ENCODE results near the gene LRP1. TPM values are rescaled to one million over a fixed set of nuclear protein-coding genes. Genes with fewer than 3 reads are reported as not detected.

LRP1 gene
- total RNA-seq, 1 donor from 2014 or later: 708 TPM

- intact Hi-C loops (cut with DNase I): loop anchor here (2.0 kb wide), 1 partner anchor 24 kb away; no protein-coding TSS in a partner anchor
- Histone ChIP-seq H3K36me3 (peaks cover 49 to 63% of the 10 kb centered on the region in 2 donors), H3K9me3 (no peaks in the 10 kb centered on the region), H3K4me1 (peaks cover 26 to 47% of the 10 kb centered on the region in 2 donors), H3K27ac (peak overlapping the region; percentile 83 to 87), H3K4me3 (peak overlapping the region in 1 of 2 donors; percentile 33), H3K27me3 (no peaks in the 10 kb centered on the region)
- TF ChIP-seq, protein P1, sequence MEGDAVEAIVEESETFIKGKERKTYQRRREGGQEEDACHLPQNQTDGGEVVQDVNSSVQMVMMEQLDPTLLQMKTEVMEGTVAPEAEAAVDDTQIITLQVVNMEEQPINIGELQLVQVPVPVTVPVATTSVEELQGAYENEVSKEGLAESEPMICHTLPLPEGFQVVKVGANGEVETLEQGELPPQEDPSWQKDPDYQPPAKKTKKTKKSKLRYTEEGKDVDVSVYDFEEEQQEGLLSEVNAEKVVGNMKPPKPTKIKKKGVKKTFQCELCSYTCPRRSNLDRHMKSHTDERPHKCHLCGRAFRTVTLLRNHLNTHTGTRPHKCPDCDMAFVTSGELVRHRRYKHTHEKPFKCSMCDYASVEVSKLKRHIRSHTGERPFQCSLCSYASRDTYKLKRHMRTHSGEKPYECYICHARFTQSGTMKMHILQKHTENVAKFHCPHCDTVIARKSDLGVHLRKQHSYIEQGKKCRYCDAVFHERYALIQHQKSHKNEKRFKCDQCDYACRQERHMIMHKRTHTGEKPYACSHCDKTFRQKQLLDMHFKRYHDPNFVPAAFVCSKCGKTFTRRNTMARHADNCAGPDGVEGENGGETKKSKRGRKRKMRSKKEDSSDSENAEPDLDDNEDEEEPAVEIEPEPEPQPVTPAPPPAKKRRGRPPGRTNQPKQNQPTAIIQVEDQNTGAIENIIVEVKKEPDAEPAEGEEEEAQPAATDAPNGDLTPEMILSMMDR (IDR thresholded peaks at IDR 0.05): no peak
- DNase-seq (ENCODE audit: low spot score in 2 of 2): no peak
Measured at GRCh38 chr12:57092876-57093414, 35.3 kb upstream of the LRP1 start.

GRCh38 chr12:57093415-57094207, 34.7 kb upstream of the LRP1 start:
- DNase-seq (ENCODE audit: low spot score in 2 of 2): peak in 1 of 2 donors; percentile 90
- Histone ChIP-seq H3K9me3 (no peaks in the 10 kb centered on the region), H3K27me3 (no peaks in the 10 kb centered on the region), H3K36me3 (peaks cover 56 to 69% of the 10 kb centered on the region in 2 donors), H3K4me1 (peaks cover 26 to 43% of the 10 kb centered on the region in 2 donors), H3K27ac (peak overlapping the region; percentile 83 to 87), H3K4me3 (peak overlapping the region in 1 of 2 donors; percentile 33)
- TF ChIP-seq, protein P1 (IDR thresholded peaks at IDR 0.05): peak; percentile 45 to 56 (median 46)
- intact Hi-C loops (cut with DNase I): loop anchor here (2.0 kb wide), 1 partner anchor 25 kb away; no protein-coding TSS in a partner anchor

DNA sequence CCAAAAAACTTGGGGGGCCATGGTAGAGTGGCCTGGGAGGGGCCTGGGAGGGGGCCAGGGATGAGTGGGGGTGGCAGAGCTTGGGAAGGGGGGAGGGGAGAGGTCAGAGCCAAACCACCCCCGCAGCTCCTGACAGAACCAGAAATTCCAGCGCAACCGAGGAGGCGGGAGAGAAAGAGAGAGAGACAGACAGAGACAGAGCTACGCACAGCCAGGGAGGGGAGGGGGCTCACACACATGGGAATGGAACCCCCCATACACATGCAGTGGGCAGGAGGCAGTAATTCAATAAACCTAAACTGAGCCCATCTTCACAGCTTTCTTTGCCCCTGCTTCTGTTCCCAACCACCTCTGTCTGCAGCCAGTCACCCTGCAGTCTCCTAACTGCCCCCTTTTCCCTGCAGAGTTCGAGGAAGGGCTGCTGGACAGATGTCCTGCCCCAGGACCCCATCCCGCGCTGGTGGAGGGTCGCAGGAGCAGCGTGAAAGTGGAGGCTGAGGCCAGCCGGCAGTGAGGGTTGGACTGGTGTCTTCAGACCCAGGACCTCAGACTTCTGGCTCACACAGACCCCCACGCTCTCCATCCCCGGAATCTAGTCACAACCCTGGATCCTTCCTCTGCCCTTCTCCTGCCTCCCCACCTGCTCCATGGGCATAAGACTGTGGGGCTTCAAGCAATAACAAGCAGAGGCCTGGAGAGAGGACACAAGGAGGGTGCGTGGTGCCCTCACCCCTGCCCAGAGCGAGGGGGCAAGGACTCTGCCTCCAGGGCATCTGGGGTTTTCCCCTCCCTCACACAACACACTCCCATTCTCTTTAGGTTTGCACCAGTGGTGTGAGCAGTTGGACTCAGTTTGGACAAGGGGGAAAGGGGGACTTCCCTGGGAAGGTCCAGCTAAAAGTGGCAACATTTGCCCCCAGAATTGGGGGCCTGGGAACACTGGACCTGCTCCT, 33.8 kb upstream of the LRP1 start:
- Histone ChIP-seq H3K4me3 (peak overlapping the region in 1 of 2 donors; percentile 33), H3K4me1 (peaks cover 26 to 43% of the 10 kb centered on the region in 2 donors), H3K36me3 (peaks cover 65 to 77% of the 10 kb centered on the region in 2 donors), H3K27ac (peak overlapping the region; percentile 83 to 87), H3K9me3 (no peaks in the 10 kb centered on the region), H3K27me3 (no peaks in the 10 kb centered on the region)
- TF ChIP-seq, protein P1 (IDR thresholded peaks at IDR 0.05): no peak
- DNase-seq (ENCODE audit: low spot score in 2 of 2): no peak
- intact Hi-C loops (cut with DNase I): no loop called here

DNA sequence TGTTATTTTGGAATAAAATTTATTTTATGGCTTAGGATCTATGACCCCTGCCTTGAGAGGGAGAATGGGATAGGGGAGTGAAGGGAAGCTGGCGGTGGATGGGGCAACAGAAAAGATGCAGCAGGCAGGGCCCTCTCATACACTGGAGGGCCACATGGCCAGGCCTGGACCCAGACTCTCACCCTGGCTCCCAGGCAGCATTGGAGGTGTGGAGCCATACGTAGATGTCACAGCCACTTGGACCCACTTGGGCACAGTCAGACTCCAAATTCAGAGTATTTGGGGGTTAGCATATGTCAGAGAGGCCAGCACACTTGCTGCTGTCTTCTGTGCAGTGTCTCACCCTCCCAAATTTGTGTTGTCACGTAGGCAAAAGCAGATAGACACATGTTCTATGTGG, 32.8 kb upstream of the LRP1 start:
- H3K27me3 ChIP-seq: no peaks in the 10 kb centered on the region
- TF ChIP-seq, protein P1 (IDR thresholded peaks at IDR 0.05): no peak
- no peak for DNase-seq (ENCODE audit: low spot score in 2 of 2)
- intact Hi-C loops (cut with DNase I): no loop called here
- H3K4me3 ChIP-seq: no peak overlapping the region
- peak overlapping the region; percentile 83 to 87 for H3K27ac ChIP-seq
- peaks cover 23 to 39% of the 10 kb centered on the region in 2 donors for H3K4me1 ChIP-seq
- H3K9me3 ChIP-seq: no peaks in the 10 kb centered on the region
- H3K36me3 ChIP-seq: peaks cover 72 to 86% of the 10 kb centered on the region in 2 donors

- Histone ChIP-seq H3K27ac (peak overlapping the region in 1 of 2 donors; percentile 26), H3K4me3 (no peak overlapping the region), H3K27me3 (no peaks in the 10 kb centered on the region), H3K4me1 (peaks cover 16 to 32% of the 10 kb centered on the region in 2 donors), H3K9me3 (no peaks in the 10 kb centered on the region), H3K36me3 (peaks cover 72 to 89% of the 10 kb centered on the region in 2 donors)
- DNase-seq (ENCODE audit: low spot score in 2 of 2): no peak
- intact Hi-C loops (cut with DNase I): no loop called here
- TF ChIP-seq, protein P1 (IDR thresholded peaks at IDR 0.05): no peak
Measured at GRCh38 chr12:57096099-57096572, 32.1 kb upstream of the LRP1 start.
